ENCODE data around the gene UNC5B.

- TF ChIP-seq CTCF (IDR thresholded peaks at IDR 0.05): no peak
- no peak for TF ChIP-seq POLR2A (IDR thresholded peaks at IDR 0.05)
- no peak for TF ChIP-seq POLR2AphosphoS5 (IDR thresholded peaks at IDR 0.05)
Observed at GRCh38 chr10:71197955-71198354, 14.4 kb upstream of the UNC5B start.

Data from upper lobe of left lung (tissue), 4 donors.